ENCODE measurements around the gene PPP6R3.

DNA sequence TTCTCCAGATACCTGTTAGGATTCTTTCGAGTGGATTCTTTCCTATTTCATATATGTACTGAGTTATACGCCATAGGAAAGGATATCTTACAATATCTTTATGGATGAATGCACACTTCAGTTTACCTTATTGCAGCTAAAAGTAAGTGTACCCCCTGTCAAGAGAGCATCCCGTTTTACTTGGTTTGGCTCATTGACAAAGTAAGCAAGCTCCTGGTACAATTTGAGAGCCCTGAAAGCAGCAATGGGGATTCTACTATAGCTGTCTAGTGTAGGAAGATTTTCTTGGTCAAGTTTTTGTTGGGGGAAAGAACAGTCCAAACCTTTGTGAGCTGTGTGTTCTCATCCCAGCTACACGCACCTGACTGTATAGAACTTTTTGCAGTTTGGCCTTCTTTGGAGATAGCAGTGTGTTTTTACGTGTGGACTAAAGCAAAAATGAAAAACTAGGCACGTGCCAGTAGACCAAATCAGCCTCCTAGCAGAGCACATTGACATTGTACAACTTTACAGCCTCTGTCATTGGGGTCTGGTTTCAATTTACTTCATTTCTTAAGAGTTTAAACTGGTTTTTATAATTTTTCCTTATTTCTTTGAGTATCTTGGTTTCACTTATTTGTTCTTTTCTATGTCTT is 44.0 kb downstream of the PPP6R3 start:
- TF ChIP-seq, protein P1, sequence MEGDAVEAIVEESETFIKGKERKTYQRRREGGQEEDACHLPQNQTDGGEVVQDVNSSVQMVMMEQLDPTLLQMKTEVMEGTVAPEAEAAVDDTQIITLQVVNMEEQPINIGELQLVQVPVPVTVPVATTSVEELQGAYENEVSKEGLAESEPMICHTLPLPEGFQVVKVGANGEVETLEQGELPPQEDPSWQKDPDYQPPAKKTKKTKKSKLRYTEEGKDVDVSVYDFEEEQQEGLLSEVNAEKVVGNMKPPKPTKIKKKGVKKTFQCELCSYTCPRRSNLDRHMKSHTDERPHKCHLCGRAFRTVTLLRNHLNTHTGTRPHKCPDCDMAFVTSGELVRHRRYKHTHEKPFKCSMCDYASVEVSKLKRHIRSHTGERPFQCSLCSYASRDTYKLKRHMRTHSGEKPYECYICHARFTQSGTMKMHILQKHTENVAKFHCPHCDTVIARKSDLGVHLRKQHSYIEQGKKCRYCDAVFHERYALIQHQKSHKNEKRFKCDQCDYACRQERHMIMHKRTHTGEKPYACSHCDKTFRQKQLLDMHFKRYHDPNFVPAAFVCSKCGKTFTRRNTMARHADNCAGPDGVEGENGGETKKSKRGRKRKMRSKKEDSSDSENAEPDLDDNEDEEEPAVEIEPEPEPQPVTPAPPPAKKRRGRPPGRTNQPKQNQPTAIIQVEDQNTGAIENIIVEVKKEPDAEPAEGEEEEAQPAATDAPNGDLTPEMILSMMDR (IDR thresholded peaks at IDR 0.05) = no peak
- no peak for TF ChIP-seq POLR2A (IDR thresholded peaks at IDR 0.05)

Data from uterus (tissue), 2 donors.